GM12878 (cell line): Measurements from ENCODE around the gene PRKN. TPM values are rescaled to one million over a fixed set of nuclear protein-coding genes. Genes with fewer than 3 reads are reported as not detected.

ENCODE experiments used
- ATAC-seq: fragments of 200-7000 bp; cut with Tn5 transposase; 3 replicates; pipeline ENCODE4 v1.9.1; 2020; ENCODE audit warnings: mild to moderate bottlenecking, moderate library complexity
- BruUV-seq: library from RNA; stranded (reverse); fragments of 400-500 nt; replicated peaks from 2 replicates; lab custom pipeline; 2021; lab: Mats Ljungman, UMichigan
- CTCF ChIA-PET: fragments of 300-600 bp; sonication (Branson Sonifier 250); formaldehyde crosslinking; extraction: SDS; loops from one replicate; lab custom pipeline; 2021; ENCODE audit warnings: inconsistent platforms; lab: Yijun Ruan, JAX
- POLR2A ChIA-PET: fragments of 350-600 bp; formaldehyde crosslinking; extraction: SDS; loops from one replicate; lab custom pipeline; 2021; ENCODE audit warnings: inconsistent platforms; lab: Charles Lee
- RAD21 ChIA-PET: fragments of 300-600 bp; sonication (Branson Sonifier 250); formaldehyde crosslinking; loops from one replicate; lab custom pipeline; 2023; ENCODE audit warnings: antibody characterized with exemption; ENCODE audit not compliant: unreplicated experiment; lab: Charles Lee
- SMC1A ChIA-PET: fragments of 300-600 bp; sonication (Branson Sonifier 250); formaldehyde crosslinking; loops from one replicate; lab custom pipeline; 2023; ENCODE audit not compliant: unreplicated experiment, uncharacterized antibody; lab: Charles Lee
- DNase-seq: peaks from one replicate; pipeline ENCODE4 v3.0.0-alpha.2; 2011; ENCODE audit warnings: low read depth, low spot score
- FAIRE-seq: peaks from 3 replicates; lab custom pipeline; 2011; peaks lifted over from hg19 to GRCh38; lab: Jason Lieb, UNC
- H2AFZ ChIP-seq: 2 replicates; pipeline ENCODE4 v1.6.0; 2011; ENCODE audit warnings: low read depth, low read length, control low read depth; ENCODE audit not compliant: control insufficient read depth
- H3K27ac ChIP-seq: 2 replicates; pipeline ENCODE4 v1.5.1; 2011; ENCODE audit warnings: control low read depth; ENCODE audit not compliant: control insufficient read depth, insufficient read depth
- H3K27me3 ChIP-seq, 2 experiments: replicated peaks in 1 of 2; 2 replicates each; pipeline versions ENCODE4 v1.6.0 to v1.6.1; 2011; ENCODE audit warnings: low read length in 1 of 2; ENCODE audit not compliant: control insufficient read depth in 2 of 2, insufficient read depth in 2 of 2
- H3K36me3 ChIP-seq, 2 experiments: 2 replicates each; pipeline ENCODE4 v1.5.1; 2011; ENCODE audit warnings: low read length in 1 of 2; ENCODE audit not compliant: control insufficient read depth in 2 of 2, insufficient read depth in 2 of 2
- H3K4me1 ChIP-seq: 2 replicates; pipeline ENCODE4 v1.6.1; 2011; ENCODE audit warnings: mild to moderate bottlenecking, low read length, moderate library complexity, mixed read lengths; ENCODE audit not compliant: control insufficient read depth, insufficient read depth
- H3K4me2 ChIP-seq: 2 replicates; pipeline ENCODE4 v1.6.0; 2011; ENCODE audit warnings: control low read depth; ENCODE audit not compliant: control insufficient read depth, insufficient read depth
- H3K4me3 ChIP-seq: fragments of 200-600 bp; sonication (generic); 2 replicates; pipeline ENCODE4 v1.5.1; 2016
- H3K79me2 ChIP-seq: 2 replicates; pipeline ENCODE4 v1.6.0; 2011; ENCODE audit warnings: low read length; ENCODE audit not compliant: control insufficient read depth, insufficient read depth
- H3K9ac ChIP-seq: 2 replicates; pipeline ENCODE4 v1.8.0; 2011; ENCODE audit warnings: low read length, control low read depth, mixed read lengths; ENCODE audit not compliant: control insufficient read depth, insufficient read depth
- H3K9me3 ChIP-seq: replicated peaks from 3 replicates; pipeline ENCODE4 v1.5.1; 2011; ENCODE audit warnings: mild to moderate bottlenecking, low read length; ENCODE audit not compliant: control insufficient read depth, insufficient read depth
- H4K20me1 ChIP-seq: 2 replicates; pipeline ENCODE4 v1.6.0; 2011; ENCODE audit not compliant: control insufficient read depth, insufficient read depth
- ASH2L ChIP-seq: fragments of 300-600, 200-600 bp; sonication (generic); IDR thresholded peaks from 2 replicates; pipeline ENCODE4 v1.6.1; 2017; ENCODE audit warnings: low read depth, mild to moderate bottlenecking, borderline replicate concordance
- ATF2 ChIP-seq: IDR thresholded peaks from 2 replicates; pipeline ENCODE4 v1.6.1; 2012; ENCODE audit warnings: low read length, inconsistent platforms
- CREB1 ChIP-seq: IDR thresholded peaks from 2 replicates; pipeline ENCODE4 v1.6.1; 2012; ENCODE audit warnings: low read depth, mild to moderate bottlenecking, inconsistent platforms
- MTA2 ChIP-seq: fragments of 450-650 bp; IDR thresholded peaks from 2 replicates; pipeline ENCODE4 v1.6.1; 2016; ENCODE audit warnings: low read depth, mild to moderate bottlenecking, moderate library complexity
- NFIC ChIP-seq: IDR thresholded peaks from 2 replicates; pipeline ENCODE4 v1.6.1; 2012; ENCODE audit warnings: low read depth, mild to moderate bottlenecking, inconsistent platforms, low read length, moderate library complexity
- SMAD1 ChIP-seq: fragments of 450-650 bp; IDR thresholded peaks from 2 replicates; pipeline ENCODE4 v1.6.1; 2018; ENCODE audit warnings: mild to moderate bottlenecking, low read depth; ENCODE audit not compliant: partially characterized antibody
- SRF ChIP-seq, 2 experiments: IDR thresholded peaks; 2 replicates each; pipeline ENCODE4 v1.6.1; 2011; ENCODE audit warnings: low read depth in 2 of 2, low read length in 2 of 2, mild to moderate bottlenecking in 1 of 2, moderate library complexity in 1 of 2
- SUZ12 ChIP-seq: fragments of 200-600 bp; sonication (generic); IDR thresholded peaks from one replicate; pipeline ENCODE4 v1.6.1; 2018; ENCODE audit warnings: antibody characterized with exemption, mild to moderate bottlenecking; ENCODE audit not compliant: unreplicated experiment
- TCF3 ChIP-seq: IDR thresholded peaks from 2 replicates; pipeline ENCODE4 v1.6.1; 2012; ENCODE audit warnings: low read depth, mild to moderate bottlenecking, low read length, borderline replicate concordance; ENCODE audit not compliant: insufficient read depth
- YBX1 ChIP-seq: fragments of 450-650 bp; IDR thresholded peaks from 2 replicates; pipeline ENCODE4 v1.6.1; 2016; ENCODE audit warnings: antibody characterized with exemption
- ZZZ3 ChIP-seq: IDR thresholded peaks from 2 replicates; pipeline ENCODE4 v1.6.1; 2011; ENCODE audit warnings: low read depth; ENCODE audit not compliant: control insufficient read depth, insufficient read length
- WGBS: methylation state at CpG from one replicate; pipeline ENCODE4 v1.1.6; 2016; ENCODE audit warnings: low lambda C conversion rate; ENCODE audit not compliant: insufficient replicate concordance, insufficient coverage; ENCODE audit errors: missing lambda C conversion rate; 5-methylcytosine and 5-hydroxymethylcytosine counted together
- in situ Hi-C: fragments of 300-500 bp; cut with MboI; formaldehyde crosslinking; loops from 9 replicates; pipeline ENCODE4 v1.14.3; 2018; ENCODE audit warnings: mixed read lengths
- intact Hi-C: fragments of 100-400 bp; cut with micrococcal nuclease; formaldehyde crosslinking; loops from one replicate; pipeline ENCODE4 v1.14.2; 2022; ENCODE audit not compliant: unreplicated experiment
- polyA plus RNA-seq, 11 experiments: library from polyadenylated mRNA; depleted of rRNA in 4 of 11; unstranded in 6 of 11; stranded (reverse) in 5 of 11; fragments of >200 nt; fragmentation: Nextera tagmentation in 4 of 11; fragmentation: Illumina TruSeq in 1 of 11; extraction: Ambion mirVana in 4 of 11; extraction: Trizol in 1 of 11; gene quantifications; 1 replicate in 1 of 11; 2 replicates in 10 of 11; pipeline versions ENCODE4 v1.2.1 to v1.2.3, GENCODE V29; 2011 to 2016; ENCODE audit warnings: inconsistent platforms in 2 of 11, missing spikeins in 2 of 11, low read depth in 1 of 11
- total RNA-seq, 4 experiments: library from RNA; depleted of rRNA in 3 of 4; stranded (reverse); fragments of >200 nt in 3 of 4; fragmentation: Illumina TruSeq in 1 of 4; extraction: Trizol in 1 of 4; gene quantifications; 2 replicates each; pipeline versions ENCODE4 v1.2.1 to v1.2.3, GENCODE V29; 2013 to 2021
- TF ChIP-seq, protein P1 (sequence below): fragments of 450-650 bp; IDR thresholded peaks from 2 replicates; pipeline ENCODE4 v1.6.1; 2016; ENCODE audit warnings: mild to moderate bottlenecking, moderate library complexity, borderline replicate concordance

Gene PRKN
- total and polyA plus RNA-seq, 10 of the 15 experiments (the other 5 are each of a cell fraction or from before 2014, with no cell fraction given) = 0.06 to 0.09 TPM; not detected in 8

DNA sequence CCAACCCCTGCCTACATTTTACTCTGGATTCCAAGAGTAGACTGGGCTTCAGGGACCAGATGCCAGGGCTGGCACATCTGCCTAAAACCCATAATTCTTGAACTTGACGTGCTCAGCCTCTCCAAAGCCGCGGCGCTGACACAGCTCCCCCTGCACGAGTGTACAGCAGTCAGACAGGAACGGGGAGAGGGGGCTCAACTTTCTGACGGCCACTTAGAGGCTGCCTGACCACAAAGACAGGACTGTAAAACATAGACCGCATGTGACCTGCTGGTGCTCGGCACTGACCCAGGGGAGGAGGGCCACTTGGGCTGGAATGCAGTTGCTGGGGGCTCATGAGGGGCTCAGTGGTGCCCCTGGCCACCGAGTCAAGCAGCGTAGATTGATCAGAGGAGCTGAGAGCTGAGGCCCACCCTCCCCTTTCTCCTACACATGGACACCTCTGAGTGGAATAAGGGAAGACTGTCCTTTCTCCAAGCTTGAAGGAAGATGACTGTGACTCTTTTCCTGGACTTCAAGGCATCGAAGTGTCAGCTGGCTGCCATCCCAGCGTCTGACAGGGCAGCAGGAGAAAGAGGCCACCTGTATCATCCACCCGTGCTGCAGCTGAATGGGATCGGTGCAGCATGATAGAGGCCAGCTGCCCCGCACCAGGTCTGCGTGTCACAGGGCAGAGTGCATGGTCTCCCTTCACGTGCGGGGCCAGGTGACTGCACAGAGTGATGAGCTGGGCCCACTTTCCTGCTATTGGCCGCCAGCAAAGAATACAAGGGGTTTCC is 1282.4 kb downstream of the PRKN start (continued):
- TF ChIP-seq ATF2 = no peak
- no peak for TF ChIP-seq NFIC
- TF ChIP-seq SRF (IDR thresholded peaks at IDR 0.05; ENCODE audit: low read depth in 2 of 2, low read length in 2 of 2) = no peak

GRCh38 chr6:161444464-161444863 is 1283.1 kb downstream of the PRKN start:
- WGBS = 52% methylated on average over 15 of the region's 15 CpGs
- Histone ChIP-seq H3K4me3 (no peak overlapping the region), H3K4me2 (no peak overlapping the region), H3K79me2 (no peaks in the 10 kb centered on the region), H4K20me1 (no peaks in the 10 kb centered on the region), H3K27ac (no peak overlapping the region), H3K4me1 (no peaks in the 10 kb centered on the region), H3K36me3 (no peaks in the 10 kb centered on the region), H3K9me3 (no peaks in the 10 kb centered on the region), H3K9ac (no peak overlapping the region), H2AFZ (no peak overlapping the region), H3K27me3 (no peaks in the 10 kb centered on the region; a peak in 1 of 4 replicates)
- intact Hi-C loops (no loop called here), in situ Hi-C loops (no loop called here)
- ChIA-PET POLR2A (no interaction called here), SMC1A (no interaction called here), CTCF (no interaction called here), RAD21 (no interaction called here)
- FAIRE-seq = no peak
- no peak for TF ChIP-seq TCF3
- no peak for TF ChIP-seq SMAD1
- TF ChIP-seq, protein P1, sequence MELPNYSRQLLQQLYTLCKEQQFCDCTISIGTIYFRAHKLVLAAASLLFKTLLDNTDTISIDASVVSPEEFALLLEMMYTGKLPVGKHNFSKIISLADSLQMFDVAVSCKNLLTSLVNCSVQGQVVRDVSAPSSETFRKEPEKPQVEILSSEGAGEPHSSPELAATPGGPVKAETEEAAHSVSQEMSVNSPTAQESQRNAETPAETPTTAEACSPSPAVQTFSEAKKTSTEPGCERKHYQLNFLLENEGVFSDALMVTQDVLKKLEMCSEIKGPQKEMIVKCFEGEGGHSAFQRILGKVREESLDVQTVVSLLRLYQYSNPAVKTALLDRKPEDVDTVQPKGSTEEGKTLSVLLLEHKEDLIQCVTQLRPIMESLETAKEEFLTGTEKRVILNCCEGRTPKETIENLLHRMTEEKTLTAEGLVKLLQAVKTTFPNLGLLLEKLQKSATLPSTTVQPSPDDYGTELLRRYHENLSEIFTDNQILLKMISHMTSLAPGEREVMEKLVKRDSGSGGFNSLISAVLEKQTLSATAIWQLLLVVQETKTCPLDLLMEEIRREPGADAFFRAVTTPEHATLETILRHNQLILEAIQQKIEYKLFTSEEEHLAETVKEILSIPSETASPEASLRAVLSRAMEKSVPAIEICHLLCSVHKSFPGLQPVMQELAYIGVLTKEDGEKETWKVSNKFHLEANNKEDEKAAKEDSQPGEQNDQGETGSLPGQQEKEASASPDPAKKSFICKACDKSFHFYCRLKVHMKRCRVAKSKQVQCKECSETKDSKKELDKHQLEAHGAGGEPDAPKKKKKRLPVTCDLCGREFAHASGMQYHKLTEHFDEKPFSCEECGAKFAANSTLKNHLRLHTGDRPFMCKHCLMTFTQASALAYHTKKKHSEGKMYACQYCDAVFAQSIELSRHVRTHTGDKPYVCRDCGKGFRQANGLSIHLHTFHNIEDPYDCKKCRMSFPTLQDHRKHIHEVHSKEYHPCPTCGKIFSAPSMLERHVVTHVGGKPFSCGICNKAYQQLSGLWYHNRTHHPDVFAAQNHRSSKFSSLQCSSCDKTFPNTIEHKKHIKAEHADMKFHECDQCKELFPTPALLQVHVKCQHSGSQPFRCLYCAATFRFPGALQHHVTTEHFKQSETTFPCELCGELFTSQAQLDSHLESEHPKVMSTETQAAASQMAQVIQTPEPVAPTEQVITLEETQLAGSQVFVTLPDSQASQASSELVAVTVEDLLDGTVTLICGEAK = no peak
- no peak for TF ChIP-seq MTA2
- no peak for TF ChIP-seq ASH2L
- no peak for TF ChIP-seq ZZZ3
- no peak for TF ChIP-seq CREB1
- no peak for TF ChIP-seq SUZ12
- no peak for TF ChIP-seq YBX1
- no peak for ATAC-seq
- no peak for DNase-seq
- BruUV-seq = no TSS peak
